ENCODE measurements around the gene GRM8.

Gene GRM8

DNA sequence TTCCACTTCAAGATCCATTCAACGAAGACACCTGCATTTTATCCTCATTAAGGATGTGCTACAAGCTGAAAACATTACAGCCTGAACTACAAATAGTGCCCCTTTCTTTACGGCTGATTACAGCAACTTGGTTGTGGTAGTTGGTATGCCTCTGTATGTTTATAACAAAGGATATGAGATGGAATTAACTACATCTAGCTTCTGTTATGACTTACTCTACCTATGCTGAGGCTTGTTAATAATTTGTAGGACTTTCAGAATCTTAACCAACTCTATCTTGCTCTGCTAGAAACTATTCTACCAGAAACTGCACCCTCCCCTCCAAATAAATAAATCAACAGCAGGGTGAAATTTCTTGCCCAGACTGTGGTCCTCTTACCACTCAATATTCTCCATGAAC is 448.1 kb downstream of the GRM8 start:
- no peak for DNase-seq

DNA sequence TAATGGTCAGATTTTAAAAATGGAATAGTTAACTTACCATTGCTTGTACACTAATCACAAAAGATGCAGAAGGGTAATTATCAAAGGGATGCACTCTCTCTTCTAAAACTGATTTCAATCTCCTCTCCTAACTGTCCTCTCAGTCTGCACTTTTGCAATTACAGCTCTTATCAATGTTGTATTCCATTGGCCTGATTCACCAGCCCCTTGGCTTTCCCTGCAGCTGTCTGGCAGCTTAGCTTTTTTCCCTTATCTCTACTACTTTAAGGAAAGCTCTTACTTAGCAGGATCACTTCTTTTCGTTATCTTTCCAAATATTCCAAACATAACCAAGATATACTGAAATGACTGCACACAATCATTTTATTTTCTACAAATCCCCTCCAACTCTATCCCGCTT is 448.8 kb downstream of the GRM8 start:
- no peak for DNase-seq

DNA sequence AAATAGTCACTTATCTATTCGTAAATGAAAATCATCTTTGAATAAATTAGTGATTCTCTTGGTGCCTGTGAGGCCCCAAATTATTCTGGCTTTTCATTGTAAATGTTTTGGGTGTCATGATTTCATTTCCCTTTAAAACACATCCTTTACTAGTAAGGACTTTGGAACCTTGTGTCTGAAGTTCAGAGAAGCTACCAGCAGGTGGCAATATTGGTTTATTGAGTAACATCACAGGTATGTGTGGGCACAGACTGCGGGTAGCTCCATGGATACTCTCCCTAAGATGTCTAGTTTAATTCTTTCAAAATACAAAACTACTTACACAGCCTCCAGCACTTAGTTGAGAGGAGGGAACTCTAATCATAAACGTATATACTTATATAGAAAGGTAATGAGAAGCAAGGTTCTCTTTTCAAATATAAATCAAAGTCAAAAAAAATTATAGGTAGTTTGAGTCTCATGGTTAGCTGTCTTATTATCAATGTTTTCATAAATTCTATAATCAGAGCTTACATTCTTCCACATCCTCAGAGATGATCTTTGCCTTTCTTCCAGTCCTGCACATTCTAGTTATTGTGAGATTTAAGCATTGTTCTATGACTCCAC is 449.6 kb downstream of the GRM8 start:
- DNase-seq, result peak; percentile 37

DNA sequence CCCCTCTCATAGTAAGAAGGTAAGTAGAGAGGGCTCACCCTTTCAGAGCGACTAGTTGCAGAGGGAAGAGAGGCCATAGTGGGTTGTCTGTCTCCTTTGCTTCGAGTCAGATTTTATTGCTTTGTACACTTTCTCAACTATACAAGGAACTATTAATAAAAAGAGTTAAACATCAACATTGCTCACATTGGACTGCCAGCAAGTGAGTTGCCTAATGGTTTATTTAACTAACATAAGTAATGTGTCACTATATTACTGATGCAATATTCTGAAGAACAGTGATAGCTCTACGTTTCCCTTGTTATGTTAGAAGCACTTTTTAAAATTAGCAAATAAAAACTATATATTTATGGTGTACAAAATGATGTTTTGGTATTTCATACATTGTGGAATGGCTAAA is 451.0 kb downstream of the GRM8 start:
- DNase-seq, result no peak

DNA sequence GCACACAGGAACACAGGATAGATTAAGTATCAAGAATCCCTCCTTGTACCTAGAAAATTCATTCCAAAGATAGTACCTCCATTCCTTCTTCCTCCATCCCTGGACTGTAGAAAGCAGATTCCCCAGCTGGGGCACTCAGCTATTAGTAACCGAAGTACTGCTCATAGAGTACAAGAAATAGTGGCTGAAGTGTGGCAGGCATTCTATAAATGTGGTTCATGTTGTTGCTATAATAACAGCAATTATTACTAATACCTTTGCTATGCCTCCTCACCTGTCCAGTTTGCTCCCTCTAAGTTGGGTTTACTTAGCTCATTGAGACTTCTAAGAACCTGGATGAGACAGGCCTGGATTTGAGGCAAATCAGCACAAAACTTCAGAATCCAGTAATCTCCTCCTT is 453.2 kb downstream of the GRM8 start:
- DNase-seq, result no peak

DNA sequence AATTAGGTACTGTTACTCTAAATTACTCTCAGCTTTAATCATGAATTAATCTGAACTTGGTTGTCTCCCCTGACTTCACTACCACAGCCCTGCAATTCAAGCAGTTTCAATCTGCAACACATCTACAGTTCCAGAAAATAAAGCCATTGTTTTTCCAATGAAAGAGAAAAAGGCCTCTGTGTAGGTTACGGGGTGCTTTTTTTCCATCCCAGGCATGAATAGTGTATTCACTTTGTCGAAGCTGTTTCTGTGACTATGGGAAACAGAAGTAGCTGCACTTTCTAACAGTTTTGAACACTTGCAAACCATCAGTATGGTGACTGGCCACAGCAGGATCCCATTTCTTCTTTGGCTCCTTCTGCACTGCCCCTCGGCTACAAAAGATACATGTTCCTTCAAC is 460.2 kb downstream of the GRM8 start:
- no peak for DNase-seq

DNA sequence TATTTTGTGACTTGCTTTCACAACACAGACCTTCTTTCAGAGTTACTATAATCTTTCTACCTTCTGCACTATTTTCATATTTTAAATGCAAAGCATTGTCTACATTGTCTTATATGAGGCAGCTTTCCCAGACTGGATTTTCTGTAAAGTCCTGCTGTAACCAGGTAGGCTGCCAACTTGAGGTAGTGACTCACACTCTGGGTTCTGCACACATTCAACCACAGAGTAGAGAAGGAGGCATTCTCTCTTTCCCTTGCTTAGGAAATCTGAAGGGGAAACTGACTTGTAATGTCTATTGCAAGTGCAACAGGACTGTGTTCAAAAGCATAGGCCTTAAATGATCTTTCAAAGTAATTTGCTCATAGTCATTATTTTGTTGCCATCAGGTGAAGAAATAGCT is 461.4 kb downstream of the GRM8 start:
- DNase-seq, result no peak

DNA sequence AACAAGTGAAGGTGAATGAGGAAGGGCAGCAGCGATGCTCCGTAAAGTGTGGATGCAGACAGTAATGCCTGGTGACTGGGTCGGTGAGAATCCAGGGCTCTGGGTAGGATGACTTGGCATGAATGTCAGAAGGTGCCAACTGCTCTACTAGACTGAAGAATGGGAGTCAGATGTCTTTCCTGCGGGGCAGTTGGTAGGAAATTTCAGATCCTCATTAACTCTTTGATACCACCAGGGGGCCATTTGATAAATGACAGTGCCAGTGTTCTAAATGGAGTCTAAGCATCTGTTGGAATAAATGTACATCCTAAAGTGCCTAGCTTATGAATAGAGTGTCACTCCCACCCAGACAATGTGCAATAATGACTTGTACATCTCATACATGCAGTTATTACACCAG is 462.0 kb downstream of the GRM8 start:
- no peak for DNase-seq

DNA sequence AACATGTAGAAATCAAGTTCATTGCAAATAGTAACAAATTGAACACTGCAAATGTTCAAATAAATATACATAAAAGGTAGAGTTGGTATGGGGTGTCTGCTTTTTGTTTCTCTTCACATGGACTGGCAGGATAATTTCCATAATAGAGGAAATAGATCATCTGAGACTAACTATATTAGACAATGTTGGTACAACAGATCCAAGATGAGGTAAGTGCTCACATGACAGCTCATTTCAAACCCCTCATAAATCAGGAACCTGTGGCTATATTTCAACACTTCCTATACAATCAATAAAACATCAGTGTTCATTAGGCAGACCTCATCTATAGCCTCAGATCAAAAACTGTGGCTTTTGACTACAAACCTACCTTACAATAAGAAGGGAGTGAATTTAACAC is 469.1 kb downstream of the GRM8 start:
- DNase-seq, result no peak

DNA sequence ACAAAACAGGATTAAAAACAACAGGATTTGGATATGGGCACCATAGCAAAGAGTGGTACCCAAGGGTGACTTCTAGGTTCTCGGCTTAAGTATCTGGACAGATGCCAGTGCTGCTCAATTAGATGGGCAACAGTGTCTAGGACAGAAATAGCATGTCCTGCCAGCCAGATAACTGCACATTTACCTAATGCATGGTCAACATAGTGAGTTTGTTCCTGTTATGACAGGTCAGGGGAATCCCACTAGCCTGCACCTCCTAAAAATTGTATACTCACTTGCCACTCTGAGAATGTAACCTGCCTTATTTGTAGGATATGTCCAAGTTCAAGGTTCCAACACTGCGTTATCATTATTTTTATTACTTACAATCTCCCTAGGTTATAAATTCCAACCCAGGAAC is 471.7 kb downstream of the GRM8 start:
- DNase-seq, result no peak

DNA sequence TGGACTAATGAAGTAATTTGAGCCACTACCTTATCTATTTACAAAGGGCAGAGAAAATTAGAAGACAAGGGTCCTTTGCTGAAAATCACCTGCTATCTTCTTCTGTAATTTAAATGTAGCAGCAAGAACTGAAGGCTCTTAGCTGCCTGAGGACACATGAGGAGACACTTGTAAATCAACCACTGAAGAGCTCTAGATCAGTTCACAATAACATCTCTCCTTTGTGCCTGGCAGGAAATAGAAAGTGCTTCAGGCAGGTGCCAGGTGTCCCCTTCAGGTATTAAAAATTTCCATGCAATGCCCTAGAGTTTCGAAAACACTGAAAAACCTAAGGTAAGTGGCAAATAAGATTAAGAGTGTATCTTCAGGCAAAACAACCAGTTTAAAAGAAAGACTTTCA is 474.6 kb downstream of the GRM8 start:
- DNase-seq, result no peak

DNA sequence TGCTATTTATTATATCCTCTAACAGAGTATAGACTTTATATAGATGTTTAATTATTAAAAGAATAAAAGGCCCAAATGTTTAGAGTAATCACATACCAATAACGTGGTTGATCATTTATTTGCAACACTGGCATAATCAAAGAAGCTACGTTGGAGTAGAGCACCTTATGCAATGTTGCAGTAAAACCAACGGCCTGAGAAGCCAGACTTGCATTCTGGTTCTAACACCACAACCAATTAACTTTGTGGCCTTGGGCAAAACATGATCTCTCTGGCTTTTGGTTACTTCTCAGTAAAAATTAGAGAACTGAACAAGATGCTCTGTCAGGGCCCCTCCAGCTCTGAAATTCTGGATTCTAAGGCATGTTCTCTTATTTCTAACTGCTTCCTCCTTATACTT is 476.2 kb downstream of the GRM8 start:
- no peak for DNase-seq

DNA sequence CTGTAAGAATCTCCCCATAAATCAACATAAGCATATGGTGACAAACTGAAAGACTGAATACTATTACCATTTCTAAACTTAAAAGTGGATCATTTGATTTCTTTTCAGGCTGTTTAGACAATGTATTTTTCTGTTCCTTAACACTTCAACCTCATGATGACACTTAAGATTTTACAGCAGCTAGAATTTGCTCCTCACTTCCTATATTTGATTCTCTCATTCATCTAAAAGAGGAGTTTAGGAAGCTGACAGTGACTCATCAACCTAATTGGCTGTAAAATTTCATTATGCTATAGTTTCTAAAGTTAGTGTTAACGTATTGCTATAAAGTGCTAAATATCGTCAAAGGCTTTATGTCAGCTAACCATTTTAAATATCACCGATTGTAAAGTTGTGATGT is 478.7 kb downstream of the GRM8 start:
- no peak for DNase-seq

DNA sequence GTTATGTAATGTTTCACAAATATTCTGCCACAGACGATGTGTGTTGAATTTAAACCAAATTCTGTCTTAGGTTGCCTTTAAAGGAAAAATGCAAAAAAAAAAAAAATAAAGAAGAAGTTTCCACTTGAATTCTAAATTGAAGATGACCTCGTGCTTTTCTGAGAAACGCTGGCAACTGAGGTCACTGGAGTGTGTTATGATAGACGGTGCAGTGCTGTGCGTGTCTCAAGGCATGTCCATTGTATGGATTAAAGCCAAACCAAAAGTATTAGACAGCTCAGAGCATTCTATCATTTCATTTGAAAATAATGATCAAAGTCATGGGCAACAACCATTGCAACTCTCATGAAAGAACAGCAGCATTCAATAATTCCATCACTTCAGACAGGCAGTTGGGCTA is 483.9 kb downstream of the GRM8 start:
- DNase-seq, result no peak

DNA sequence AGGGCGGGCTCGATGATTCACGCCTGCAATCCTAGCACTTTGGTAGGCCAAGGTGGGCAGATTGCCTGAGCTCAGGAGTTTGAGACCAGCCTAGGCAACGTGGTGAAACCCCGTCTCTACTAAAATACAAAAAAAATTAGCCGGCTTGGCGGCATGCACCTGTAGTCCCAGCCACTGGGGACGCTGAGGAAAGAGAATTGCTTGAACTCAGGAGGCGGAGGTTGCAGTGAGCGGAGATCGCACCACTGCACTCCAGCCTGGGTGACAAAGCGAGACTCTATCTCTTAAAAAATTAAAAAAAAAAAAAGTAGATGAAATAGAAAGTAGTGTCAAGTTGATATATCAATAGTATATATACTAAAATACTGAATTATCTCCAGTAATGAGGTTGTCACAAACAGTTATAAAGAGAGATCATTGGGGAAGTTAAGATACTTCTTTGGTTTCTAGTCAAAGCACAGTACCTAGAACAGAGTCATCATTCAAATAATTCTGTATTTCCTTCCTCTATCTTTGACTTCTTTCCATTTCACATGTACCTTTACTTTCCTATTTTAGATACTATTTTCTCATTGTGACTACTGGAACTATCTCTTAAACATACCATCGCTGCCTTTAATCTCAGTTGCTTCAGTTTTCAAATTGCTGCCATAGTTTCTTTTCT is 491.7 kb downstream of the GRM8 start:
- no peak for DNase-seq

DNA sequence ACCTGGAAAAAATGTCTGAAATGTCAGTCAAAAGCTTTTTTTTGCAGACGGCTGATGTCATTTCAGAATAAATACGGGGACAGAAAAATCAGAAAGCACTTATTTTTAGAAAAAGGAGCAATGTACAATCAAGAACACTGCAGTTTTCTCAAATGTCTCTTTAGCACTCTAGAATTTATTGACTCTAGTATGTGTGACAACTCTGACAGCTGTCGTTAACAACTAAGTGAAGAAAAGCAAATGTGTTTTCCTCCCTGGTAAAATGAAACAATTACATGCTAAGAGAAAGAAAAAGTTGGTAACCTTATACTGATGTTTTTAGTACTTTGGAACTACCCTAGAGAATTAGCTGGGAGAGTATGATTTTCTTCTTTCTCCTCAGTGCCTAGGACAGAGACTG is 497.4 kb downstream of the GRM8 start:
- no peak for DNase-seq

DNA sequence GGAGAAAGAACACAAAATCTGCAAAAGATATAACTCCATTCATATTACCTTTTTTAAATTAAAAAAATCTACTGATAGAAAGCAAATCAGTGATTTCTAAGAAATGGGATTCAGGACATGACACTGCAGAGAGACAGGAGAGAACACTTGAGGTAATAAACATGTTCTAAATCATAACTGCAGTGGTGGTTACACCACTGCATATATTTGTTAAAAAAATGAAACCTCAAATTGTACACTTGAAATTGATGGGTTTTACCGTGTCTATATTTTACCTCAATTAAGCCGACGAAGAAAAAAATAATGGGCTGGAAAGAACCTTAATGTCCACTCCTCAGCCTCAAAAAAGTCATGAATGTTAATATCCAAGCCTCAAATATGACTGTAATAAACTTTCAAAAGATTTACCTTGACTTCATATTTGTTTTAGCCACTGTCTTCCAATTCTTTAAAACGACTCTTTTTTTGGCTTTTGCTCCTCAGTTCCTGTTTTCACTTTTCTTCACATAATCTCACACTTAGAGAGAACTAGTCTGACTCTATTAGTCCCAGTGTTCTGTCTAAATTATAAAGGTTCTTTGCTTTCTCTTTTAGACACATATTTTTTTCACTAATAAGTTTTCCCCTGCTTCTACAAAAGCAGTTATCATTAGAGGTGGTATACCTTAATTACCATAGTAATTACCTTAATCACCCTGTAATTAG is 502.4 kb downstream of the GRM8 start:
- DNase-seq, result no peak

DNA sequence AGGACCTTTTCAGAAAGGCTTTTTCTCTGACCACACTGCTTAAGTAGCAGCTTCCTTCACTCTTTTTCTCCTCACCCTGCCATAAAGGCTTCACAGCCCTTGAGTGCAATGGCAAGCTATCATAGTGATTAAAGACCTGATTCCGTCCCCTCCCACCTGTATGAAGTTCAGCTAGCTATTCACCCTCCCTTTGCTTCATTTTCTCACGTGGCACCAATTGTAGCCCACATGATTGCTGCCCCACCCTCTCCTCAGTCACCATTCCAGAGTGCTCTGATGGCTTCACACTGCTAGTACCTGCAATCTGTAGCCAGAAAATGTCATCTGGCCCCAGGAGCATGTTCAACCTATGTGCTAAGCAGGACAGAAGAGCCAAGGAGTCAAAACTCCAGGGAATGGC is 523.8 kb downstream of the GRM8 start:
- DNase-seq, result no peak

DNA sequence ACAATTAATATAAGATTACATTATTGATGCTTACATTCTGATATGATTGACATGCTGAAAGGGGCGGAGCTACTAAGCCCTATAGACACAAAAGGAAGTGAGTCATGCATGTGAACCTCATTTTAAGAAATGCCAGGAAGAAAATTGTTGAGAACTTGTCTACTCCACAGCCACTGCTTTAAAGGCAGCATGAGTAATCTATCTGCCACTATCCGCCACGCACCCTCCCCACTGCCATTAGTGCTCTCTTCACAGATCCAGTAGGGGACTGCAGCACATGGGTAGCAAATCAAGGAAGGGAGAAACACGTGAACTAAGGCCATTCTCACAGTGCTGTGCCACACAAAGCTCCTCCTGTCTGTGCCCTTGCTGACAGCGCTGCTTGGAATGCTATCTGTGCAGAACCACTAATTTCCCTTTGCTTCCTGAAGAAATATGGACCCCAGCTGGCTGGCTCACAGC is 524.8 kb downstream of the GRM8 start:
- no peak for DNase-seq

DNA sequence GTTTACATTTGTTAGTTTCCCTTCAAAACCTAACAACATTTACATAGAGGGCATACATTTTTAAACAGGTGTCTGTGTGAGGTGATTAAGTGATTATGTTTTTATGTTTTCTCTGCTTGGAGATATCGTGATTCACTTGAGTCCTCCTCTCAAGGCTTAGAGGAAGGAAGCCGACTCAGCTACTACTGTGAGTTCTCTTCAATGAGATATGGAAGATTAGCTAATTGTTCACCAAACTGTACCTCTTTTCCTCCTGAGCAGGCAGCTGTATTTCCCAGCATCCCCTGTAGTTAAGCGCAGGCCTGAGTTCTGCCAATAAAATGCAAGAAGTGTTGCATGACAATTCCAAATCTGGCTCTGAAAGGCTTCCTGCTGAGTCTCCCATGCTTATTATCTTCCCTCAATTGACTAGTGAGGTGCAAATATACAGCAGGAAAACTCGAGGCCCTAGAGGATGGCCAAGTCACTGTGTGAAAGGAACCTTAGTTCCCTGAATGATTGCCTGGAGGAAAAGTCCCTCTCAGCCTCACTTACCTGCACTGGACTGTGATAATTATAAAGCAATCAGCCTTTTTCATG is 528.7 kb downstream of the GRM8 start:
- no peak for DNase-seq

DNA sequence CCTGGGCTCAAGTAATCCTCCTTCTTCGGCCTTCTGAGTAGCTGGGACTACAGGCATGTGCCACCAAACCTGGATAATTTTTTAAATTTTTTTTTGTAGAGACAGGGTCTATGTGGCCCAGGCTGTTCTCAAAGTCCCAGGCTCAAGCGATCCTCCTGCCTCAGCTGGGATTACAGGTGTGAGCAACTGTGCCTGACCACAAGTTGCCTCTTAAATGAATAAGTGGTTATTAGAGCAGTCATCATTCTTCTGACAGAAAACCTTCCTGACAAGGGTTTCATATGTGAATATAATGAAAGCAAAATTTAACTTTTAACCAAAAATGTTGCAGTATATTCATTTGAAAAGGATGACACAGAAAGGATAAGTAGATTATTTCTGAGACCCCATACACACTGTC is 532.5 kb downstream of the GRM8 start:
- no peak for DNase-seq

DNA sequence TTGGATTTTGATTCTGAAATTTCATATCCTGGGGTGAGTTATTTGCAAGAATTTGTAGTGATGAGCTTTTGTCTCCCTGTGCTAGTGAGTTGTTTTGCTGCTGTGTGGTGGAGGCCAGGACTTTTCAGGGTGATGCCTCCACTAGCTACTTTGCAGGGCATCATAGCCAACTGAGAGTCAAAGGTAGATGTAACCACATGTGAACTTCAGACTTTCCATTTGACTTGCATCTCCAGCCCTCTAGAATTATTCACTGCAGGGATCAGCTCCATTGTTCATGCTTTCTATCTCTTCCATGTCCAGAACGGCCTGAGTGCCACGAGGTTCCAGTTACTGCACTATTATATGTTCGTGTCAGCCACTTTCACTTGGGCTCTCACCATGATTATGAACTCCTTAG is 534.3 kb downstream of the GRM8 start:
- DNase-seq, result no peak

DNA sequence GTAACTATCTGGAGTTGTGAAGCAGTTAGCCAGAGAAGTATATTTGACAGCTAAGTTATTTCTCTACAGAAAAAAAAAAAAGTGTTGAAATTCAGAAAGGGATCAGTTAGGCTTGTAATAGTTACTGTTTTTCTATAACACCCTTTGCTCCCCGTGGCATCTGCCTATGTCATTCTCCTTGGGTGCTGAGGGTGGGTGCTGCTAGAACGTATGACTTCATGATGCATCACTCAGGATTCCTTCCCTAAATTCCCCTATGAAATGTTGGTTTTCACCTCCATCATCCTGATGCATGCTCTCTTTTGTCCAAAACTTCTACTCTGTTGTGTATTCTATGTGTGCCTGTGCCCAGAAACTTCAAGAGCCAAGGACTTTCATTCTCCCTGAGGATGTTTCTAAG is 536.4 kb downstream of the GRM8 start:
- no peak for DNase-seq

DNA sequence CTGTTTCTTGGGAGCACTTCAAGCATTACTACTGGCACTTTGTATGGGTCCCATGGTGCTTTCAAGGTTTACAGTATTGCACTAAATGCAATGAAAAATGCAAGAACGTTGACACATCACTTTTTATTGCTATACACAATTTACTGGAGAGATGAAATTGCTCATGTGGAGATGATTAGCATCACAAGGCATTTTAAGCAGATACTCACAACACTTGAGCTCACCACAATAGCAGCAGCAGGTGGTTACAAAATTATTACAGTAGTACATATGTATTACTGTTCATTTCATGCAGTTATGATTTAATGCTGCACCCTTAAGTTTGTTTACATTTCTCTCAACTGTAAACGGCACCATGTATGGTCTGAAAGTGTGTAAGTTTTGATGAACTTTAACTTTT is 537.7 kb downstream of the GRM8 start:
- DNase-seq, result no peak
